GM12874 (cell line): ENCODE data around the gene PDXP.

Experiments
- TF ChIP-seq, protein P1 (sequence below): IDR thresholded peaks from 2 replicates; pipeline ENCODE4 v1.5.1; 2011; ENCODE audit warnings: low read depth, mild to moderate bottlenecking, control low read depth, low read length, moderate library complexity; ENCODE audit not compliant: insufficient read depth

Gene PDXP

DNA sequence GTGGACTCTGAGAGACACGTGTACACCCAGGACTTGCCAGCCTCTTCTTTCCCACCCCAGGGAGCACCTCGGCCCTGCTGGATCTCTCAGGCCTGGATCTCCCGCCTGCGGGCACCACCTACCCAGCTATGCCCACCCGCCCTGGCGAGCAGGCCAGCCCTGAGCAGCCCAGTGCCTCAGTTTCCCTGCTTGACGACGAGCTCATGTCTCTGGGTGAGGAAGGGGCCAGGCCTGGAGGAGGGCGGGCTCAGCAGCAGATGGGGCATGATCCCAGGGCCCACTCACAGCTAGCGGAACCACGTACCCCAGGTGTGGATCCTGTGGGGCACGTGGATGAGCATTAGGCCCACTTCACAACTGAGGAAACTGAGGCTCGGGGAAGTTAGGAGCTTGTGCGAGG, 32.8 kb upstream of the PDXP start:
- TF ChIP-seq, protein P1, sequence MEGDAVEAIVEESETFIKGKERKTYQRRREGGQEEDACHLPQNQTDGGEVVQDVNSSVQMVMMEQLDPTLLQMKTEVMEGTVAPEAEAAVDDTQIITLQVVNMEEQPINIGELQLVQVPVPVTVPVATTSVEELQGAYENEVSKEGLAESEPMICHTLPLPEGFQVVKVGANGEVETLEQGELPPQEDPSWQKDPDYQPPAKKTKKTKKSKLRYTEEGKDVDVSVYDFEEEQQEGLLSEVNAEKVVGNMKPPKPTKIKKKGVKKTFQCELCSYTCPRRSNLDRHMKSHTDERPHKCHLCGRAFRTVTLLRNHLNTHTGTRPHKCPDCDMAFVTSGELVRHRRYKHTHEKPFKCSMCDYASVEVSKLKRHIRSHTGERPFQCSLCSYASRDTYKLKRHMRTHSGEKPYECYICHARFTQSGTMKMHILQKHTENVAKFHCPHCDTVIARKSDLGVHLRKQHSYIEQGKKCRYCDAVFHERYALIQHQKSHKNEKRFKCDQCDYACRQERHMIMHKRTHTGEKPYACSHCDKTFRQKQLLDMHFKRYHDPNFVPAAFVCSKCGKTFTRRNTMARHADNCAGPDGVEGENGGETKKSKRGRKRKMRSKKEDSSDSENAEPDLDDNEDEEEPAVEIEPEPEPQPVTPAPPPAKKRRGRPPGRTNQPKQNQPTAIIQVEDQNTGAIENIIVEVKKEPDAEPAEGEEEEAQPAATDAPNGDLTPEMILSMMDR: no peak

DNA sequence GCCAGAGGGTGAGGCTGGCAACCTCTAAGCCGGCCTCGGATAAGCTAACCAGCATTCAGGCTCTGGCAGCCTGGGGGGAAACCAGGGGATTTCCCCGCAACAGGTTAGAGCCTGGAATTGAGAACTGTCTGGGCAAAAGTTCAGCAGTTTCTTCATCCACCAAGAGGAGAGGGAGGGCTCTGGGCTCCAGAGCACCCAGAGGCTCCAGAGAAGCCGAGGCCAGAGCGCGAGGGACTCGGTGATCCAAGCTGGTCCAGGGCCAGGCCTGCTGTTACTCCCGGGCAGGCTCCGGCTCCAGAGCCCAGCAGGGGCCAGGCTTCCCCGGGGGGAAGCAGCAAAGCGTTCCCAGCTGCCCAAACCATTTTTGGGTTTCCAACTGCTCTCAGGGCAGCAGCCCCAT, 32.4 kb upstream of the PDXP start:
- TF ChIP-seq, protein P1: no peak

DNA sequence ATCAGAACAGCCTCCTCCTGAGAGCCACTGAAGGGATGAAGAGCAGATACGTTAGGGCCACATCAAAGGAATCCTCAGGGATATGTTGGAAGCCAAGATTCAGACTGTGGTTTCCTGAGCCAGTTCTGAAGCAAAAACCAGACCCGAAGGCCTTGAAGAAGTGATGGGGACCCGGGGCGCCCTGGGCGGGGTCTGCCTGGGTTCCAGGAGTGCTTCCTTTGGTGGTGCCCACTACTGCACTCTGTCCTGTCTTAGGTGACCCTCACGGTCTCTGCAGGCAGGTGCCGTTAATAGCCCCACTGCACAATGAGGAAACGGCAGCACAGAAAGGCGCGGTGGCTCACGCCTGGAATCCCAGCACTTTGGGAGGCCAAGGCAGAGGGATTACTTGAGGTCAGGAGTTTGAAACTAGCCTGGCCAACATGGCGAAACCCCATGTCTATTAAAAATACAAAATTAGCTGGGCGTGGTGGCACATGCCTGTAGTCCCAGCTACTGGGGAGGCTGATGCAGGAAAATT, 31.9 kb upstream of the PDXP start:
- TF ChIP-seq, protein P1: no peak

DNA sequence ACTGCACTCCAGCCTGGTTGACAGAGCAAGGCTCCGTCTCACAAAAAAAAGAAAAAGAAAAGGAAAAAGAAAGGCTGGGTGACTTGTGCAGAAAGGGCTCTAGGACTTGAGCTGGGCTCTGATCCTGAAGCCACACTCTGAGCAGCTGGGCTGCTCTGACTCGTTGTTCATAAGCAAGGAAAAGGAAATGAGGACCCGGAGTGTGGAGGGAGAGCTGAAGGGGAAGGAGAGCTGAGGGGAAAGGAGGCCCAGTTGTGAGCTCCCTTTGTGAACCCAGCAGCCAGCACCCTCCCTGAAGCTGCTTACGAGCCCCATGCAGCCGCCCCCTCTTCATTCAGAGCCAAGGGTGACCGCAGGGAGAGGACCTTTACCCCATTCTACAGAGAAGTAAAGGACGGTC, 31.4 kb upstream of the PDXP start:
- TF ChIP-seq, protein P1: no peak

DNA sequence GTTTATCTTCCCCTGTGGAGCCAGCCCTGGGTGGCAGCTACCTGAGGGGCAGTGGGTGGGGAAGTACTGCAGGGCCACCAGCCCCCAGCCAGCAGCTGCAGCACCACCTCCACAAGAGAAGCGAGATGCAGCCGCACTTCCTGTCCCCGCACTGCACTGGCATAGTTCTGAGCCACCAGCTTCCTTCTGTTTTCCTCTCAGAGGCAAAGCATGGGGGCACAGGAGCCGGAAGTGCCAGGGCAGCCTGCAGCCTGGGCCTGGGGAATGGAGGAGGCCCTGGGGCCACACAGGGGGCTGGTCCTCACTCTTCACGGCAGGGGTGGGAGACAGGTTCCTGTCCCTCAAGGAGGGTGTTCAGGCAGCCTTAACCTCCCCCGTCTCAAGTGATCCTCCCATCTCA, 31.0 kb upstream of the PDXP start:
- TF ChIP-seq, protein P1: no peak

DNA sequence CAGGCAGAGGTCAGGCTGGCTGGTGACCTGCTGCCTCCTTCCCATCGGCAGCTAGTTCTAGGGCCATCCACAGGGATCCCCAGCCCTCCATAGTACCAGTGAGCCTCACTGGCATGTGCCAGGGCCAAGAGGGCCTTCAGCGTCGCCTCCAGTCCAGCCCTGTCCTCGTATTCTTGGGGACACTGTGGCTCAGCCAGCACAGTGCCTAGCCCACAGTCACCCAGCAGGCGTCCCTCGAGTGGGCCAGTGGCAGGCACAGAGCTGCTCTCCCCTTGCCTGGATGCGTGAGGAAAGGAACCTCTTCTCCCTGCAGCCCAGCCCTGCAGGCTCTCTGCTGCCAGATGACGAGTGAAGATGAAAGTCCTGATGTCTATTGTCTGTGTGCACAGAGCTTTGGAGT, 29.7 kb upstream of the PDXP start:
- TF ChIP-seq, protein P1: no peak

DNA sequence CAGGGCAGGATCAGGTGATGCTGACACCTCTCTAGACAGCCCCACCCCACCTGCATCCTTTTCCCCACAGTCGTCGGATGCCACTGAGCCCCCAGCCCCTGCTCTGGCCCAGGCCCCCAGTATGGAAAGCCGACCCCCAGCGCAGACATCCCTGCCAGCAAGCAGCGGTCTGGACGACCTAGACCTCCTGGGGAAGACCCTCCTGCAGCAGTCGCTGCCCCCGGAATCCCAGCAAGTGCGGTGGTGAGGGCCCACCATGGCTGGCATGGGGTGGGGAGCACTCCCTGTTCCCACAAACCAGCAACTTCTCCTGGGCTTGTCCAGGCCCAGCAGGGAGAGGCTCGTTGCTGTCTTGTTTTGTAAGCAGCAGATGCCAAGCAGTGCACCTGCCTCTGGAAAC, 28.6 kb upstream of the PDXP start:
- TF ChIP-seq, protein P1: no peak
